HG02852 (cell line): Measurements from ENCODE around the gene RELB.
A peak's percentile ranks its signal among the peaks of the same experiment; 100 is the strongest.

ENCODE experiments used
- ATAC-seq: cut with Tn5 transposase; IDR thresholded peaks from one replicate; pipeline ENCODE4 v1.9.1; 2021; ENCODE audit warnings: mild to moderate bottlenecking, moderate library complexity; ENCODE audit not compliant: unreplicated experiment

The RELB gene

GRCh38 chr19:45019187-45019586, 17.9 kb downstream of the RELB start:
- ATAC-seq = no peak

- ATAC-seq = no peak
Observed at GRCh38 chr19:45020071-45020470, 18.8 kb downstream of the RELB start.

GRCh38 chr19:45021971-45022370, 20.7 kb downstream of the RELB start:
- ATAC-seq = no peak

- no peak for ATAC-seq
Observed at GRCh38 chr19:45023048-45023447, 21.8 kb downstream of the RELB start.

GRCh38 chr19:45025264-45025663, 24.0 kb downstream of the RELB start:
- no peak for ATAC-seq

GRCh38 chr19:45027371-45027770, 26.1 kb downstream of the RELB start:
- no peak for ATAC-seq

GRCh38 chr19:45030825-45031224, 29.6 kb downstream of the RELB start:
- ATAC-seq = no peak

- no peak for ATAC-seq
Observed at GRCh38 chr19:45032421-45032820, 31.2 kb downstream of the RELB start.

GRCh38 chr19:45035755-45036154, 34.5 kb downstream of the RELB start:
- no peak for ATAC-seq

- no peak for ATAC-seq
Observed at GRCh38 chr19:45037393-45038169, 36.3 kb downstream of the RELB start.

GRCh38 chr19:45038931-45039893, 37.9 kb downstream of the RELB start, which contains the start of gene CLASRP:
CLASRP (plus strand) TSS chr19:45039045; CDS start chr19:45040213, 1,168 bp downstream.
- ATAC-seq = peak; percentile 80

GRCh38 chr19:45040059-45040771, 39.0 kb downstream of the RELB start:
- ATAC-seq = no peak

- no peak for ATAC-seq
Observed at GRCh38 chr19:45041125-45041524, 39.9 kb downstream of the RELB start.

- no peak for ATAC-seq
Observed at GRCh38 chr19:45045671-45046353, 44.5 kb downstream of the RELB start.

- no peak for ATAC-seq
Observed at GRCh38 chr19:45046355-45046754, 45.1 kb downstream of the RELB start.

- peak; percentile 71 for ATAC-seq
Observed at GRCh38 chr19:45047188-45047797, 46.0 kb downstream of the RELB start.

GRCh38 chr19:45049073-45049736, 47.9 kb downstream of the RELB start:
- ATAC-seq = no peak

- ATAC-seq = no peak
Observed at GRCh38 chr19:45050036-45050435, 48.8 kb downstream of the RELB start.

- ATAC-seq = no peak
Observed at GRCh38 chr19:45051929-45052579, 50.8 kb downstream of the RELB start.
